Measurements from ENCODE around the gene EEF1A2.

The EEF1A2 gene

DNA sequence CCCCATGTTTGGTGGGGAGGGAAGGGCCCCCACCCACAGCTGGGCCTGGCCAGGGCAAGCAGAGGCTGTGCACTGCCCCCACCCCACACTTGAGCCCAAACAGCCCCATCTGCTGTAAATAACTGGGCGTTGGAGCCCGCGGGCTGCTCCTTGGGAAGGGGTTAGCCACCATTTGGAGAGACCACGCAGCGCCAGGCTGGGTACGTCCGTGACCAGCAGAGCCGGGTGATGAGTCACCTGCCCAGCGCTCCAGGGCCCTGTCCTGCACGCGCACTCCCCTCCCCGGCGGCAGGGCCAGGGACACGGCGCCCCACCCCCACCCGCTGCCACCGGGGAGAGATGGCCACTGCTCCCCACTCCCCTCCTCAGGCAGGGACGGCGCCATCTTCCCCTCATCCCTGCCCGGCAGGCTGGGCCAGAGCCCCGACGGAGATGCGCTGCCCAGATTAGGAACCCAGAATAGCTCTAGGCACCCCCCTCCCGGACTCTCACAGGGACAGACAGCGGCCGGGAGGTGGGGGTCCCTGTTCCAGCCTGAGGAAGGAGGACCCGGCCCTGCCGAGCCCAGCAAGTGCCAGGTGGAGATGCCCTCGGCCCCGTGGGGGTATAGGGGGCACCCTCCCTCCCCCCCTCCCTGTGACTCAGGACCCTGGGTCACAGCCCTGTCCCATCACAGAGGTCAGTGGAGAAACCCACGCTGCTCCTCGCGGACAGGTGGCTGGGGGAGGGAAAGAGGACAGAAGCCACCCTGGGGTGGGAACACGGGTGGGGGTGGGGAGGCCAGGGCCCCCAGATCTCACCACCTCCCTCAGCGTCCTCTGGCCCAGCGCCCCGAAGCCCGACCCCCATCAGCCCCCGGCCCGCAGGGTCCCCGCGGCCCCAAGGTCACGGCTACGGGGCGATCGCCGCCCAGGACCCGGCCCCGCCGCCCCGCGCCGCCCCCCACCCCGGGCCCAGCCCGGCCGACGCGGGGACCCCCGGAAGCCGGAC is 642 bp downstream of the EEF1A2 start:
- TF ChIP-seq, protein P1, sequence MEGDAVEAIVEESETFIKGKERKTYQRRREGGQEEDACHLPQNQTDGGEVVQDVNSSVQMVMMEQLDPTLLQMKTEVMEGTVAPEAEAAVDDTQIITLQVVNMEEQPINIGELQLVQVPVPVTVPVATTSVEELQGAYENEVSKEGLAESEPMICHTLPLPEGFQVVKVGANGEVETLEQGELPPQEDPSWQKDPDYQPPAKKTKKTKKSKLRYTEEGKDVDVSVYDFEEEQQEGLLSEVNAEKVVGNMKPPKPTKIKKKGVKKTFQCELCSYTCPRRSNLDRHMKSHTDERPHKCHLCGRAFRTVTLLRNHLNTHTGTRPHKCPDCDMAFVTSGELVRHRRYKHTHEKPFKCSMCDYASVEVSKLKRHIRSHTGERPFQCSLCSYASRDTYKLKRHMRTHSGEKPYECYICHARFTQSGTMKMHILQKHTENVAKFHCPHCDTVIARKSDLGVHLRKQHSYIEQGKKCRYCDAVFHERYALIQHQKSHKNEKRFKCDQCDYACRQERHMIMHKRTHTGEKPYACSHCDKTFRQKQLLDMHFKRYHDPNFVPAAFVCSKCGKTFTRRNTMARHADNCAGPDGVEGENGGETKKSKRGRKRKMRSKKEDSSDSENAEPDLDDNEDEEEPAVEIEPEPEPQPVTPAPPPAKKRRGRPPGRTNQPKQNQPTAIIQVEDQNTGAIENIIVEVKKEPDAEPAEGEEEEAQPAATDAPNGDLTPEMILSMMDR (IDR thresholded peaks at IDR 0.05; ENCODE audit: insufficient read depth, low read length, poor library complexity, severe bottlenecking): no peak
- H3K36me3 ChIP-seq (ENCODE audit: control insufficient read depth, insufficient read depth, low read length): no peaks in the 10 kb centered on the region
- H3K4me3 ChIP-seq (replicated peaks; ENCODE audit: low read depth, low read length): peak overlapping the region; percentile 40
- no peak for DNase-seq (ENCODE audit: extremely low read depth, insufficient read length)
- no peaks in the 10 kb centered on the region; the same call in 1 of the 2 replicates for H3K27me3 ChIP-seq (replicated peaks; ENCODE audit: control insufficient read depth, insufficient read depth, low read length)

DNA sequence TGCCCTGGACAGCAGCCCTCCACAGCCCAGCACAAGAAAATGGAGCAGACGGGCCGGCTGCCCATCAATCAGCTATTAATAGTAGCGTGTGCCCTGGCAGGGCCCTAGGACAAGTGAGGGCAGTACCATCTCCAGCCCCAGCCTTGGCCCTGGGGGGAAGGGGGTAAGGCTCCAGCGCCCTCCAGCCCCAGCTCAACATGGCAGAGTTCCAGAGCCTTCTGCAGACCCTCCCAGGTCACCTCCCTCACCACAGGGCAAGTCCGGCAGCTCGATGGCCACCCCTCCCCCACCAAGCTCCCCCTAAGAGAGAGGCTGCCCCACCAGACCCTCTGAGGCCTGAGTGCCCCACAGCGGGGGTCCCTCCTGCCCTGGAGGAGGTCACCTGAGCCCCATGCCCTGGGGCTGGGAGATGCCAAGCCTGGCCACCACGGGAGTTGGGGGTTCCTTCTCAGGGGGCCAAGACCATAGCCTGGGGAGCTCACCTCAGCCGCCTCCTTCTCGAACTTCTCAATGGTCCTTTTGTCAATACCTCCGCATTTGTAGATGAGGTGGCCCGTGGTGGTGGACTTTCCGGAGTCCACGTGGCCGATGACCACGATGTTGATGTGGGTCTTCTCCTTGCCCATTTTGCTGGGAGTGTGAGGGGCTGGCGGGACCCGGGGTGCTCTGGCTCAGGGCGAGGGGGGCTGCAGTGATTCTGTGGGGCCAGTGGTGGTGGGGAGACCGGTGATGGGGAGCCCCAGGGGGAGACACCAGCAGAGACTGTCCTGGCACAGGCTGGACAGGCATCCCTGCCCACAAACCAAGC is 1.5 kb downstream of the EEF1A2 start:
- no peak for DNase-seq (ENCODE audit: extremely low read depth, insufficient read length)
- 0 out of 2 replicates have a peak overlapping the region, but pooled peaks have one; percentile 40 for H3K4me3 ChIP-seq (replicated peaks; ENCODE audit: low read depth, low read length)
- no peaks in the 10 kb centered on the region for H3K36me3 ChIP-seq (ENCODE audit: control insufficient read depth, insufficient read depth, low read length)
- H3K27me3 ChIP-seq (replicated peaks; ENCODE audit: control insufficient read depth, insufficient read depth, low read length): no peaks in the 10 kb centered on the region; the same call in 1 of the 2 replicates
- TF ChIP-seq, protein P1 (IDR thresholded peaks at IDR 0.05; ENCODE audit: insufficient read depth, low read length, poor library complexity, severe bottlenecking): no peak

DNA sequence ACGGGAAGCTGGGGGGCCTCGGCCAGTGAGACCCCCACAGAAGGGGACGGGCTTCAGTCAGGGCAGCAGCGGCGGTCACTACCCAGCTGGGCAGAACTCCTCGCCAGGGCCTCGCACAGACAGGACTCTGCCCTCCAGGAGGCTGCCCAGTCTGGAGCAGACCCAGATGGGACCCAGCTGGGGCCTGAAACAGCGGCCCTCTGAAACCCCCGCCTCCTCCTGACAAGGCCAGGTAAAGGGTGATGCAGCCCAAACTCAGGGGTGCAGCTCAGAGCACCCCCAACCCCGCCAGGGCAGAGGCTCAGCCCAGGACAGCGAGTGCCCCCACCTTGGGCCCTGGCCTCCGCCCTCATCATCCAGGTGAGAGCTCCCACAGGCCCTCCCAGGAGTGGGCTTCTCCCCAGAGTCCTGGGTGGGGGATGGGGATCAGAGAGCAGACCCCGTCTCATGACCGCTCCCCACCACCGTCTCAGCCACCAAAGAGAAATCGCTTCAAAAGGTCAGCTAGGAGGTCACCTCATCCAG is 2.2 kb downstream of the EEF1A2 start:
- DNase-seq (ENCODE audit: extremely low read depth, insufficient read length): no peak
- no peak overlapping the region; the same call in 1 of the 2 replicates for H3K4me3 ChIP-seq (replicated peaks; ENCODE audit: low read depth, low read length)
- TF ChIP-seq, protein P1 (IDR thresholded peaks at IDR 0.05; ENCODE audit: insufficient read depth, low read length, poor library complexity, severe bottlenecking): no peak
- no peaks in the 10 kb centered on the region; the same call in 1 of the 2 replicates for H3K27me3 ChIP-seq (replicated peaks; ENCODE audit: control insufficient read depth, insufficient read depth, low read length)
- H3K36me3 ChIP-seq (ENCODE audit: control insufficient read depth, insufficient read depth, low read length): no peaks in the 10 kb centered on the region

DNA sequence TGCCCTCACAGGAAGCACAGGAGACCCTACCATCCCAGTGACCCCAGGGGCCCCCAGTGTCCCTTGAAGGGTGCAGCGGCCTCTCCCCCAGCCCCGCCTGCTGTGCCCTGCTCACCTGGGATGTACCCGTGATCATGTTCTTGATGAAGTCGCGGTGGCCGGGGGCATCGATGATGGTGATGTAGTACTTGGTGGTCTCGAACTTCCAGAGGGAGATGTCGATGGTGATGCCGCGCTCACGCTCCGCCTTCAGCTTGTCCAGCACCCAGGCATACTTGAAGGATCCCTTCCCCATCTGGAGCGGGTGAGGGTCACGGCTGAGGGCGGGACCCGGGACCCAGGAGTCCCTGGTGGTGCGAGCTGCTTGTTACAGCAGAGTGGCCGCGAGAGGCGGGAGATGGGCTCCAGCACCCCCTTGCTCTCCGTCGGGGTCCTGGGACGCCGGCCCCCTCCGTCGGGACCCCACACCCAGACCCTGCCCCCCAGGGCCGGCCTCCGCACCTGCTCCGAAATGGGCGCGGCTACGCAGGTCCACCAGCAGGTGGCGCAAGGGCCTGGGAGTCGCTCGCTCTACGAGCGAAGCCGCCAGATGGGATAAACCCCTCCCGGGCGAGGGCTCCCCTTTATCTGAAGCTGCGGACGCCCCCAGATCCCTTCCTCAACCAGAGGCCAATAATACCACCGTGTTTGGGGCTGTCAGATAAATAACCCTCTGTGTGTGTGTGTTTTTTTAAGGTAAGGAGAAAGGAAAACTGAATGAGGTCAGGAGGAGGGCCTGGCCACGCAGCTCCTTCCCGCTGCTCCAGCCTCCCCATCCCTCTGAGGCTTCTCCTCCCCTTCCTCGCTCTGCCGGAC is 2.9 kb downstream of the EEF1A2 start:
- no peak for DNase-seq (ENCODE audit: extremely low read depth, insufficient read length)
- TF ChIP-seq, protein P1 (IDR thresholded peaks at IDR 0.05; ENCODE audit: insufficient read depth, low read length, poor library complexity, severe bottlenecking): peak; percentile 96
- no peaks in the 10 kb centered on the region for H3K36me3 ChIP-seq (ENCODE audit: control insufficient read depth, insufficient read depth, low read length)
- no peaks in the 10 kb centered on the region; the same call in 1 of the 2 replicates for H3K27me3 ChIP-seq (replicated peaks; ENCODE audit: control insufficient read depth, insufficient read depth, low read length)
- H3K4me3 ChIP-seq (replicated peaks; ENCODE audit: low read depth, low read length): peak overlapping the region; percentile 44
